ENCODE data around the gene RTBDN.
A peak's percentile ranks its signal among the peaks of the same experiment; 100 is the strongest.

The RTBDN gene

DNA sequence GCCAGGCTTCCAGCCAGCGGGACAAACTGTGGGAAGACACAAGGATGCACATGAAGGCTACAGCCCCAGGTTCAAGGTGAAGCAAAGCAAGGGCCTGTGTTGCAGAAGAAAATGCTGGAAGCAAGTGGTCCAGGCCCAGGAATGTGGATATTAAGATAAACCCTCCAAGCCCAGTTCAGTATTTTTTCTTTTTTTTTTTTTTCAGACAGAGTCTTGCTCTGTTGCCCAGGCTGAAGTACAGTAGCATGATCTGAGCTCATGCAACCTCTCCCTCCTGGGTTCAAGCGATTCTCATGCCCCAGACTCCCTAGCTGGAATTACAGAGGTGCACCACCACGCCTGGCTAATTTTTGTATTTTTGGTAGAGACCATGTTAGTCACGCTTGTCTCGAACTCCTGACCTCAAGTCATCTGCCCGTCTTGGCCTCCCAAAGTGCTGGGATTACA, 37.2 kb downstream of the RTBDN start:
- ChIA-PET POLR2A (interaction anchor here (0.6 to 2.5 kb wide), 2 partner anchors 20 to 31 kb away, joined by 3 to 11 read pairs; no protein-coding TSS in a partner anchor), CTCF (interaction anchor here (1.0 to 2.7 kb wide), 4 partner anchors 9 to 39 kb away, joined by 4 to 13 read pairs (median 8); no protein-coding TSS in a partner anchor)
- no peak for DNase-seq (ENCODE audit: extremely low spot score)
- TF ChIP-seq TARDBP (IDR thresholded peaks at IDR 0.05) (no peak), ZNF384 (IDR thresholded peaks at IDR 0.05) (peak; percentile 65; the same call in 1 of the 2 replicates), HDGF (IDR thresholded peaks at IDR 0.05; ENCODE audit: borderline replicate concordance) (no peak), FOXA1 (IDR thresholded peaks at IDR 0.05) (no peak), L3MBTL2 (conservative IDR thresholded peaks at IDR 0.05) (no peak), LEF1 (IDR thresholded peaks at IDR 0.05; ENCODE audit: borderline replicate concordance) (no peak), FOXM1 (IDR thresholded peaks at IDR 0.05; ENCODE audit: borderline replicate concordance) (no peak)
- TF ChIP-seq, protein P1, sequence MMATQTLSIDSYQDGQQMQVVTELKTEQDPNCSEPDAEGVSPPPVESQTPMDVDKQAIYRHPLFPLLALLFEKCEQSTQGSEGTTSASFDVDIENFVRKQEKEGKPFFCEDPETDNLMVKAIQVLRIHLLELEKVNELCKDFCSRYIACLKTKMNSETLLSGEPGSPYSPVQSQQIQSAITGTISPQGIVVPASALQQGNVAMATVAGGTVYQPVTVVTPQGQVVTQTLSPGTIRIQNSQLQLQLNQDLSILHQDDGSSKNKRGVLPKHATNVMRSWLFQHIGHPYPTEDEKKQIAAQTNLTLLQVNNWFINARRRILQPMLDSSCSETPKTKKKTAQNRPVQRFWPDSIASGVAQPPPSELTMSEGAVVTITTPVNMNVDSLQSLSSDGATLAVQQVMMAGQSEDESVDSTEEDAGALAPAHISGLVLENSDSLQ (IDR thresholded peaks at IDR 0.05) = no peak

DNA sequence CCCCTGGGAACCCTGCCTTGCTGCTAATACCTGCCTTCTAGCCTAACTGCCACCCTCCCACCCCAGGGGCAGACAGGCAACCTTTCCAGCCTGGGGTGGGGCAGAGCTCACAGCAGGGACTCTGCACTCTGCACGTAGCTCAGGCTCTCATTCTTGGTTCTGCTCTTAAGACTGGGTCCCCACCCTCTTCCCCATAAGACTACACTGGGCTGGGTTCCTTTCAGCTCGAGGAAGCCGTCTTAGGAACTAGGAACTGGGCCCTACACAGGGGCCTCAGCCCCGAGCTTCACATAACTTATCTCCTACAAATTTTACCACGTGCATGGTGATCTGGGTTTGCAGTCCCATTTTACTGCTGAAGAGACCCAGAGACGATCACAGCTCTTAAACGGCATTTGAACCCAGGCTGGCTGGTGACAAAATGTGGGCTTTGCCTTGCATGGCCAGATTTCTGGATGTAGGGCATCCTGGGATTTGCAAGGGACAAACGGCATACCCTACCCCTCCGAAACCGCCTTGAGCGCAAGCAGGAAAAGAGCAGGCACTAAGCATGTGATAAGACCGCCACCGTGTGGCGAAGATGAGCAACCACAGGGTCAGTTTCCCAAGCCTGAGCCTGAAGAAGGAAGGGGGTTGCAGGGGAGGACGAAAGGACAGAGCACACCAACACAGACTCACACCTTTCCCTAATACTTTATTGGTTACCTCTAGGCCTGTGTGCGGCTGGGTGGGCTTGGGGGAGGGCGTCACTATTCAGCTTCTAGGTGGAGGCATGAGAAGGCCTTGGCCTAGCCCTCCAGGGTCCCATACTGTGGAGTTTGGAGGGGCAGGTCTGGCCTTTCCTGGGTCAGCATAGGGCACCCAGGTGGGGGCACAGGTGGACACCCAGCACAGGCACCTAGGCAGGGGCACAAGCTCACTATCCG, 38.0 kb downstream of the RTBDN start:
- ChIA-PET CTCF (interaction anchor here (0.7 to 2.7 kb wide), 12 partner anchors 10 to 78 kb away, joined by 3 to 15 read pairs (median 6); no protein-coding TSS in a partner anchor), POLR2A (interaction anchor here (0.8 to 2.5 kb wide), 5 partner anchors 10 to 103 kb away, joined by 3 to 11 read pairs (median 5); partner anchors contain the start of gene RNASEH2A)
- peak; percentile 63 for DNase-seq (ENCODE audit: extremely low spot score)
- TF ChIP-seq ZNF384 (IDR thresholded peaks at IDR 0.05) = no peak
- TF ChIP-seq L3MBTL2 (conservative IDR thresholded peaks at IDR 0.05) = peak; percentile 24; the same call in 1 of the 2 replicates

DNA sequence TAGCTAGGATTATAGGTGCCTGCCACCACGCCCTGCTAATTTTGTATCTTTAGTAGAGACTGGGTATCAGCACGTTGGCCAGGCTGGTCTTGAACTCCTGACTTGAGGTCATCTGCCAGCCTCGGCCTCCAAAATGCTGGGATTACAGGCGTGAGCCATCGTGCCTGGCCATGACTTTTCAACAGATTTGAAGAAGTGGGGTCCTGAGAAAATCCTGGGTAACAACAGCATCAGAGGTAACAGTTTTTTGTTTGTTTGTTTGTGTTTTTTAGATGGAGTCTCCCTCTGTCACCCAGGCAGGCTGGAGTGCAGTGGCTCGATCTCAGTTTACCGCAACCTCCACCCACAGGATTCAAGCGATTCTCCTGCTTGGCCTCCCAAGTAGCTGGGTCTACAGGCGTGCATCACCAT, 39.4 kb downstream of the RTBDN start:
- TF ChIP-seq SP1 (IDR thresholded peaks at IDR 0.05) (no peak), CTBP1 (IDR thresholded peaks at IDR 0.05; ENCODE audit: borderline replicate concordance) (no peak), FOXK2 (IDR thresholded peaks at IDR 0.05) (no peak), ZNF384 (IDR thresholded peaks at IDR 0.05) (no peak), TARDBP (IDR thresholded peaks at IDR 0.05) (no peak), SUZ12 (IDR thresholded peaks at IDR 0.05) (no peak), NFRKB (IDR thresholded peaks at IDR 0.05) (no peak)
- POLR2A ChIA-PET = interaction anchor here (0.9 to 2.5 kb wide), 3 partner anchors 16 to 101 kb away, joined by 3 to 11 read pairs (median 6); no protein-coding TSS in a partner anchor
- CTCF ChIA-PET = interaction anchor here (1.4 to 2.1 kb wide), 6 partner anchors 17 to 76 kb away, joined by 4 to 15 read pairs (median 12); no protein-coding TSS in a partner anchor
- DNase-seq (ENCODE audit: extremely low spot score) = no peak

DNA sequence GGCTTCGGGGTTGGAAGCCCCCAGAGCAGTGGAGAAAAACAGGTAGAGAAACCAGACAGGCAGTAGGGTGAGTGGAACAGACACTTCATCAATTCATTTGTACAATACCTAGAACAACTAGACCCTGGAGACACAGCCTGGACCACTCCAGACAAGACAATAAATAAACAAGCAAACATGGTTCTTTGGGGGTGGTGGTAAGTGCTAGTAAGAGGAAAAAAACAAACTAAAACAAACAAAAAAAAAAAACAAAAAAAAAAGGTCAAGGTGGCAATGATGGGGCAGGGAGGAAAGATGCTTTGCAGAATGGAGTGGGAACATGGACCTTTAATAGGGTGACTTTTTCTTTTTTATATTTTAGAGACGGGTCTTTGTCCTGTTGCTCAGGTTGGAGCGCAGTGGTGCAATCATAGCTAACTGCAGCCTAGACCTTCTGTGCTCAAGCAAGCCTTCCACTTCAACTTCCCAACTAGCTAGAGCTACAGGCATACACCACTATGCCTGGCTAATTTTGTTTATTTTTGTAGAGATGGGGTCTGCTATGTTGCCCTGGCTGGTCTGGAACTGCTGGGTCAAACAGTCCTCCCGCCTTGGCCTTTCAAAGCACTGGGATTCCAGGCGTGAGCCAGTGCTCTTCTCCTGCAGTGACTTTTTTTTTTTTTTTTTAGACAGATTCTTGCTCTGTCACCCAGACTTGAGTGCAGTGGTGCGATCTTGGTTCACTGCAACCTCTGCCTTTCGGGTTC, 40.0 kb downstream of the RTBDN start:
- no peak for DNase-seq (ENCODE audit: extremely low spot score)
- TF ChIP-seq HDGF (IDR thresholded peaks at IDR 0.05; ENCODE audit: borderline replicate concordance) (no peak), SP1 (IDR thresholded peaks at IDR 0.05) (no peak), TARDBP (IDR thresholded peaks at IDR 0.05) (no peak), ZNF384 (IDR thresholded peaks at IDR 0.05) (no peak), NFRKB (IDR thresholded peaks at IDR 0.05) (no peak), BHLHE40 (IDR thresholded peaks at IDR 0.05; ENCODE audit: borderline replicate concordance) (no peak), ELF4 (IDR thresholded peaks at IDR 0.05) (no peak), LEF1 (IDR thresholded peaks at IDR 0.05; ENCODE audit: borderline replicate concordance) (no peak)
- TF ChIP-seq, protein P1 (IDR thresholded peaks at IDR 0.05) = no peak
- ChIA-PET POLR2A (interaction anchor here (2.5 kb wide), 1 partner anchor 28 kb away, joined by 11 read pairs; no protein-coding TSS in a partner anchor), CTCF (interaction anchor here (1.4 to 2.0 kb wide), 2 partner anchors 54 to 76 kb away, joined by 4 to 7 read pairs; no protein-coding TSS in a partner anchor)

DNA sequence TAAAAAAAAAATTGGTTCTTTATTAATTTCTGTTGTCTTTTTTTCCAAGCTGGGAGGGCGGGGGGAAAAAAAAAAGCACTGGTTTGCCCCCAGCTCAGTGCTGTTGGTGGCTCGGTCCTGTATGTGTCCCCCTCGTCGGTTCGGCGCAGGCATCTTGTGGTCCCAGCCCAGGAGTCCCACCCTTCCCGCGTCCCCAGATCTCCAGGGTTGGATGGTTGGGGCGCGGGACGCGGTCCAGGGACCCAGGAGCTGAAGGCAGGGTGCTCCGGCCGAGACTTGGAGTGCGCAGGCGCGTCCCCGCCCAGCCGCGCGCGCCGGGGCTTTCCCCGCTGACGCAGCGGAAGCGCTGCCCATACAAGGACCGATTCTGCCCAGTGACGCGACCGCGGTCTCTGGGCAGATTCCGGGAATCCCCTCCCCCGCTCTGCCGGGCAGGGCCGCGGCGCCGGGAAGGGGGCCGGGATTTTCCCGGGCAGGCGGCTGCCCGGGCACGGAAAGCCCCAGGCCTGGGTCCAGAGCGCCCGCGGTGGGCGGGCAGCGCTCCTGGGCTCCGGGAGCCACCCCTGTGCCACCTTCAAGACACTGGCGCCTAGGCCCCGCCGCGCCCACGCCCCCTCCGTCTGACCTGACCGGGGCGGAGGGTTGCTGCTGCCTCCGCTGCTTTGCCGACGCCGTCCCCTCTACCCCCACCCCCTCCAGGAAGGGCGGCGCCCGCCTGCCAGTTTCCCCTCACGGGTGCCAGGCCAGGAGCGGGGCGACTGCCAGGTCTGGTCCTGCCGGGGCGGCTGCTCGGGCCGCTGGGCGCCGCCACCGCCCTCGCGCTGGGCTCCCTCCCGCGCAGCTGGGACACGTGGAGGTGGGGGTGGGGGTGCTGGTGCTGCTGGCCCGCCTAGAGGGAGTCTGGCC, 40.8 kb downstream of the RTBDN start:
- DNase-seq (ENCODE audit: extremely low spot score) = peak; percentile 95
- ChIA-PET POLR2A (interaction anchor here (0.7 to 3.6 kb wide), 10 partner anchors 11 to 112 kb away, joined by 3 to 55 read pairs (median 8); partner anchors contain the start of genes DHPS, GET3 and RNASEH2A), CTCF (interaction anchor here (0.6 to 3.3 kb wide), 7 partner anchors 16 to 36 kb away, joined by 3 to 23 read pairs (median 7); no protein-coding TSS in a partner anchor)
- TF ChIP-seq ZNF384 (IDR thresholded peaks at IDR 0.05) = peak; percentile 98
- no peak for TF ChIP-seq HDGF (IDR thresholded peaks at IDR 0.05; ENCODE audit: borderline replicate concordance)
- TF ChIP-seq SUZ12 (IDR thresholded peaks at IDR 0.05) = no peak
- no peak for TF ChIP-seq FOXM1 (IDR thresholded peaks at IDR 0.05; ENCODE audit: borderline replicate concordance)
- TF ChIP-seq TARDBP (IDR thresholded peaks at IDR 0.05) = no peak
- TF ChIP-seq L3MBTL2 (conservative IDR thresholded peaks at IDR 0.05) = peak; percentile 74
- TF ChIP-seq NFRKB (IDR thresholded peaks at IDR 0.05) = no peak
